Ishikawa (cell line): ENCODE results near the gene RAP2A.

ENCODE experiments used
- FOXM1 ChIP-seq: IDR thresholded peaks from 2 replicates; pipeline ENCODE4 v1.6.1; 2012; ENCODE audit warnings: low read depth, borderline replicate concordance
- TCF12 ChIP-seq: IDR thresholded peaks from 2 replicates; pipeline ENCODE4 v1.6.1; 2012; ENCODE audit warnings: low read depth
- TF ChIP-seq, protein P1 (sequence below): IDR thresholded peaks from 2 replicates; pipeline ENCODE4 v1.6.1; 2012

DNA sequence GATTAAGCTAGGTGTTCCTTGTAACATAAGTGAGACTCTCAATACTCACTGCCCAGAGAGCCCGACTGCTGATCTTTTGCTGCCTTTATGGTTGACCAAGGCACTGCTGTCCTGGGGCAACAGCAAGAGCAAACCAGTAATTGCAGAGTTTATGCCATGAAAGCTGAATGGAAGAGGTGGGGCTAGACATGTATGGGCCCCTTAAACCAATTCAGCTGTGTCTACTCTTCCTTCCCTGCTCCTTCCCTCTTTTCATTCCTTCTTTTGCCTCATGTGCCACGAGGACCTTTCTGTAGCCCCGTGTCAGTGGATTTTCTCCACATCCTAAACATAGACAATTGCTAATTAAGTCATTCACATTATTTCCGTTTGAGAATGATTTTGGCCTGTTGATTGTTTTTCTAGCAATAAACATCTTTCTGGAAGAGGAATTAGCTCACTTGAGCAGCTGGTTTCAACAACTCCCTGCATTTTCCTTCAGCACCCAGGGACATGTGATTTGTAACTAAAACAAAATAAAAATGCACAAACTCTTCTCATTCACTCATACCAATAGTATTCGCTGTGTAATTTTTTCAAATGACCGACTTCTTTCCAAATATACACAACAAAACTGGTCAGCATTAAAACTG lies 40.5 kb downstream of the RAP2A start:
- TF ChIP-seq, protein P1, sequence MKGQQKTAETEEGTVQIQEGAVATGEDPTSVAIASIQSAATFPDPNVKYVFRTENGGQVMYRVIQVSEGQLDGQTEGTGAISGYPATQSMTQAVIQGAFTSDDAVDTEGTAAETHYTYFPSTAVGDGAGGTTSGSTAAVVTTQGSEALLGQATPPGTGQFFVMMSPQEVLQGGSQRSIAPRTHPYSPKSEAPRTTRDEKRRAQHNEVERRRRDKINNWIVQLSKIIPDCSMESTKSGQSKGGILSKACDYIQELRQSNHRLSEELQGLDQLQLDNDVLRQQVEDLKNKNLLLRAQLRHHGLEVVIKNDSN: no peak
- TF ChIP-seq TCF12 (no peak), FOXM1 (no peak)
